NCI-H2171 treated with DMSO at 0.1 percent for 48 hours (cell line): ENCODE measurements around the gene AGTR1.

Experiments
- DNase-seq: peaks from one replicate; lab custom pipeline; 2025; lab: John Stamatoyannopoulos, UW

Gene AGTR1

GRCh38 chr3:148697306-148698189 is at the start of gene AGTR1:
TSS of gene AGTR1 (plus strand) at chr3:148697903. CDS start at chr3:148741036, 43,133 bp downstream.
- DNase-seq, result no peak

GRCh38 chr3:148648685-148649352 is 48.9 kb upstream of the AGTR1 start:
- no peak for DNase-seq

GRCh38 chr3:148651549-148651948 is 46.2 kb upstream of the AGTR1 start:
- DNase-seq, result no peak

GRCh38 chr3:148654433-148654832 is 43.3 kb upstream of the AGTR1 start:
- no peak for DNase-seq

- DNase-seq, result no peak
These were observed 40.2 kb upstream of the AGTR1 start for GRCh38 chr3:148657470-148657869.

- no peak for DNase-seq
These were observed 38.2 kb upstream of the AGTR1 start for GRCh38 chr3:148659512-148659911.

GRCh38 chr3:148680289-148680688 is 17.4 kb upstream of the AGTR1 start:
- no peak for DNase-seq

GRCh38 chr3:148681080-148681479 is 16.6 kb upstream of the AGTR1 start:
- DNase-seq, result no peak

GRCh38 chr3:148682997-148683396 is 14.7 kb upstream of the AGTR1 start:
- no peak for DNase-seq

- DNase-seq, result no peak
These were observed 3.6 kb upstream of the AGTR1 start for GRCh38 chr3:148694116-148694515.

GRCh38 chr3:148698190-148698810 is 597 bp downstream of the AGTR1 start:
- no peak for DNase-seq

GRCh38 chr3:148705314-148705713 is 7.6 kb downstream of the AGTR1 start:
- DNase-seq, result no peak

- DNase-seq, result no peak
These were observed 10.1 kb downstream of the AGTR1 start for GRCh38 chr3:148707601-148708380.

GRCh38 chr3:148708409-148708808 is 10.7 kb downstream of the AGTR1 start:
- DNase-seq, result no peak

GRCh38 chr3:148709560-148710253 is 12.0 kb downstream of the AGTR1 start:
- DNase-seq, result no peak

GRCh38 chr3:148710665-148711064 is 13.0 kb downstream of the AGTR1 start:
- DNase-seq, result no peak

- DNase-seq, result no peak
These were observed 14.4 kb downstream of the AGTR1 start for GRCh38 chr3:148711981-148712666.

- DNase-seq, result no peak
These were observed 16.8 kb downstream of the AGTR1 start for GRCh38 chr3:148714521-148714920.

- no peak for DNase-seq
These were observed 19.0 kb downstream of the AGTR1 start for GRCh38 chr3:148716657-148717056.

GRCh38 chr3:148717885-148718561 is 20.3 kb downstream of the AGTR1 start:
- no peak for DNase-seq
